GM12878 (cell line): ENCODE data around the gene KIAA1217. TPM values are rescaled to one million over a fixed set of nuclear protein-coding genes. Genes with fewer than 3 reads are reported as not detected.

Experiments used
- ATAC-seq: fragments of 200-7000 bp; cut with Tn5 transposase; 3 replicates; pipeline ENCODE4 v1.9.1; 2020; ENCODE audit warnings: mild to moderate bottlenecking, moderate library complexity
- BruUV-seq: library from RNA; stranded (reverse); fragments of 400-500 nt; replicated peaks from 2 replicates; lab custom pipeline; 2021; lab: Mats Ljungman, UMichigan
- CTCF ChIA-PET: fragments of 300-600 bp; sonication (Branson Sonifier 250); formaldehyde crosslinking; extraction: SDS; loops from one replicate; lab custom pipeline; 2021; ENCODE audit warnings: inconsistent platforms; lab: Yijun Ruan, JAX
- POLR2A ChIA-PET: fragments of 350-600 bp; formaldehyde crosslinking; extraction: SDS; loops from one replicate; lab custom pipeline; 2021; ENCODE audit warnings: inconsistent platforms; lab: Charles Lee
- RAD21 ChIA-PET: fragments of 300-600 bp; sonication (Branson Sonifier 250); formaldehyde crosslinking; loops from one replicate; lab custom pipeline; 2023; ENCODE audit warnings: antibody characterized with exemption; ENCODE audit not compliant: unreplicated experiment; lab: Charles Lee
- SMC1A ChIA-PET: fragments of 300-600 bp; sonication (Branson Sonifier 250); formaldehyde crosslinking; loops from one replicate; lab custom pipeline; 2023; ENCODE audit not compliant: unreplicated experiment, uncharacterized antibody; lab: Charles Lee
- DNase-seq: peaks from one replicate; pipeline ENCODE4 v3.0.0-alpha.2; 2011; ENCODE audit warnings: low read depth, low spot score
- FAIRE-seq: peaks from 3 replicates; lab custom pipeline; 2011; peaks lifted over from hg19 to GRCh38; lab: Jason Lieb, UNC
- H2AFZ ChIP-seq: 2 replicates; pipeline ENCODE4 v1.6.0; 2011; ENCODE audit warnings: low read depth, low read length, control low read depth; ENCODE audit not compliant: control insufficient read depth
- H3K27ac ChIP-seq: 2 replicates; pipeline ENCODE4 v1.5.1; 2011; ENCODE audit warnings: control low read depth; ENCODE audit not compliant: control insufficient read depth, insufficient read depth
- H3K27me3 ChIP-seq, 2 experiments: replicated peaks in 1 of 2; 2 replicates each; pipeline versions ENCODE4 v1.6.0 to v1.6.1; 2011; ENCODE audit warnings: low read length in 1 of 2; ENCODE audit not compliant: control insufficient read depth in 2 of 2, insufficient read depth in 2 of 2
- H3K36me3 ChIP-seq, 2 experiments: 2 replicates each; pipeline ENCODE4 v1.5.1; 2011; ENCODE audit warnings: low read length in 1 of 2; ENCODE audit not compliant: control insufficient read depth in 2 of 2, insufficient read depth in 2 of 2
- H3K4me1 ChIP-seq: 2 replicates; pipeline ENCODE4 v1.6.1; 2011; ENCODE audit warnings: mild to moderate bottlenecking, low read length, moderate library complexity, mixed read lengths; ENCODE audit not compliant: control insufficient read depth, insufficient read depth
- H3K4me2 ChIP-seq: 2 replicates; pipeline ENCODE4 v1.6.0; 2011; ENCODE audit warnings: control low read depth; ENCODE audit not compliant: control insufficient read depth, insufficient read depth
- H3K4me3 ChIP-seq: fragments of 200-600 bp; sonication (generic); 2 replicates; pipeline ENCODE4 v1.5.1; 2016
- H3K79me2 ChIP-seq: 2 replicates; pipeline ENCODE4 v1.6.0; 2011; ENCODE audit warnings: low read length; ENCODE audit not compliant: control insufficient read depth, insufficient read depth
- H3K9ac ChIP-seq: 2 replicates; pipeline ENCODE4 v1.8.0; 2011; ENCODE audit warnings: low read length, control low read depth, mixed read lengths; ENCODE audit not compliant: control insufficient read depth, insufficient read depth
- H3K9me3 ChIP-seq: replicated peaks from 3 replicates; pipeline ENCODE4 v1.5.1; 2011; ENCODE audit warnings: mild to moderate bottlenecking, low read length; ENCODE audit not compliant: control insufficient read depth, insufficient read depth
- H4K20me1 ChIP-seq: 2 replicates; pipeline ENCODE4 v1.6.0; 2011; ENCODE audit not compliant: control insufficient read depth, insufficient read depth
- ASH2L ChIP-seq: fragments of 300-600, 200-600 bp; sonication (generic); IDR thresholded peaks from 2 replicates; pipeline ENCODE4 v1.6.1; 2017; ENCODE audit warnings: low read depth, mild to moderate bottlenecking, borderline replicate concordance
- BACH1 ChIP-seq: fragments of 450-650 bp; IDR thresholded peaks from 2 replicates; pipeline ENCODE4 v1.6.1; 2017; ENCODE audit warnings: mild to moderate bottlenecking, borderline replicate concordance
- BMI1 ChIP-seq: fragments of 450-650 bp; IDR thresholded peaks from 2 replicates; pipeline ENCODE4 v1.6.1; 2016; ENCODE audit warnings: mild to moderate bottlenecking, moderate library complexity, borderline replicate concordance
- CBX3 ChIP-seq: fragments of 200-600 bp; sonication (generic); IDR thresholded peaks from 2 replicates; pipeline ENCODE4 v1.6.1; 2016; ENCODE audit warnings: low read depth, borderline replicate concordance
- CHD2 ChIP-seq: IDR thresholded peaks from 2 replicates; pipeline ENCODE4 v1.6.1; 2011; ENCODE audit warnings: low read depth, low read length, improper control_type of control experiment, borderline replicate concordance
- FOXM1 ChIP-seq: IDR thresholded peaks from 2 replicates; pipeline ENCODE4 v1.6.1; 2012; ENCODE audit warnings: low read depth, mild to moderate bottlenecking, inconsistent platforms, low read length, moderate library complexity
- GATAD2B ChIP-seq: fragments of 450-650 bp; conservative IDR thresholded peaks from 2 replicates; pipeline ENCODE4 v1.6.1; 2017; ENCODE audit warnings: low read depth, mild to moderate bottlenecking, moderate library complexity
- IKZF2 ChIP-seq, 2 experiments: fragments of 450-650 bp; IDR thresholded peaks; 2 replicates each; pipeline ENCODE4 v1.6.1; 2017; ENCODE audit warnings: mild to moderate bottlenecking in 2 of 2, moderate library complexity in 2 of 2
- KDM1A ChIP-seq: fragments of 200-600 bp; sonication (generic); IDR thresholded peaks from 2 replicates; pipeline ENCODE4 v1.6.1; 2016; ENCODE audit warnings: borderline replicate concordance
- MYB ChIP-seq: fragments of 150-350 bp; IDR thresholded peaks from 2 replicates; pipeline ENCODE4 v1.6.1; 2014; ENCODE audit warnings: mild to moderate bottlenecking, low read depth, low read length, borderline replicate concordance
- POU2F2 ChIP-seq: IDR thresholded peaks from 3 replicates; pipeline ENCODE4 v1.6.1; 2011; ENCODE audit warnings: low read depth, mild to moderate bottlenecking, low read length, borderline replicate concordance
- RB1 ChIP-seq: fragments of 450-650 bp; formaldehyde crosslinking; IDR thresholded peaks from 2 replicates; pipeline ENCODE4 v1.6.1; 2017; ENCODE audit warnings: mild to moderate bottlenecking, borderline replicate concordance
- SIX5 ChIP-seq: IDR thresholded peaks from 2 replicates; pipeline ENCODE4 v1.6.1; 2011; ENCODE audit warnings: mild to moderate bottlenecking, low read depth, low read length, moderate library complexity; ENCODE audit not compliant: severe bottlenecking
- TCF7 ChIP-seq: IDR thresholded peaks from 2 replicates; pipeline ENCODE4 v1.6.1; 2014; ENCODE audit warnings: antibody characterized with exemption, borderline replicate concordance
- YY1 ChIP-seq: IDR thresholded peaks from 2 replicates; pipeline ENCODE4 v1.6.1; 2011; ENCODE audit warnings: low read depth, mild to moderate bottlenecking, low read length
- ZZZ3 ChIP-seq: IDR thresholded peaks from 2 replicates; pipeline ENCODE4 v1.6.1; 2011; ENCODE audit warnings: low read depth; ENCODE audit not compliant: control insufficient read depth, insufficient read length
- WGBS: methylation state at CpG from one replicate; pipeline ENCODE4 v1.1.6; 2016; ENCODE audit warnings: low lambda C conversion rate; ENCODE audit not compliant: insufficient replicate concordance, insufficient coverage; ENCODE audit errors: missing lambda C conversion rate; 5-methylcytosine and 5-hydroxymethylcytosine counted together
- in situ Hi-C: fragments of 300-500 bp; cut with MboI; formaldehyde crosslinking; loops from 9 replicates; pipeline ENCODE4 v1.14.3; 2018; ENCODE audit warnings: mixed read lengths
- intact Hi-C: fragments of 100-400 bp; cut with micrococcal nuclease; formaldehyde crosslinking; loops from one replicate; pipeline ENCODE4 v1.14.2; 2022; ENCODE audit not compliant: unreplicated experiment
- polyA plus RNA-seq, 11 experiments: library from polyadenylated mRNA; depleted of rRNA in 4 of 11; unstranded in 6 of 11; stranded (reverse) in 5 of 11; fragments of >200 nt; fragmentation: Nextera tagmentation in 4 of 11; fragmentation: Illumina TruSeq in 1 of 11; extraction: Ambion mirVana in 4 of 11; extraction: Trizol in 1 of 11; gene quantifications; 1 replicate in 1 of 11; 2 replicates in 10 of 11; pipeline versions ENCODE4 v1.2.1 to v1.2.3, GENCODE V29; 2011 to 2016; ENCODE audit warnings: inconsistent platforms in 2 of 11, missing spikeins in 2 of 11, low read depth in 1 of 11
- total RNA-seq, 4 experiments: library from RNA; depleted of rRNA in 3 of 4; stranded (reverse); fragments of >200 nt in 3 of 4; fragmentation: Illumina TruSeq in 1 of 4; extraction: Trizol in 1 of 4; gene quantifications; 2 replicates each; pipeline versions ENCODE4 v1.2.1 to v1.2.3, GENCODE V29; 2013 to 2021
- TF ChIP-seq, protein P1 (sequence below): fragments of 450-650 bp; IDR thresholded peaks from 2 replicates; pipeline ENCODE4 v1.6.1; 2017; ENCODE audit warnings: mild to moderate bottlenecking, low read depth, inconsistent platforms; ENCODE audit not compliant: poor library complexity, severe bottlenecking
- TF ChIP-seq, protein P2 (sequence below): IDR thresholded peaks from 2 replicates; pipeline ENCODE4 v1.6.1; 2012; ENCODE audit warnings: low read length, inconsistent platforms
- TF ChIP-seq, protein P3 (sequence below): fragments of 450-650 bp; IDR thresholded peaks from 2 replicates; pipeline ENCODE4 v1.6.1; 2014; ENCODE audit warnings: mild to moderate bottlenecking
- TF ChIP-seq, protein P4 (sequence below): fragments of 450-650 bp; IDR thresholded peaks from 2 replicates; pipeline ENCODE4 v1.6.1; 2018; ENCODE audit warnings: mild to moderate bottlenecking, low read depth, moderate library complexity; ENCODE audit not compliant: partially characterized antibody

The KIAA1217 gene
- total and polyA plus RNA-seq, 10 of the 15 experiments (the other 5 are each of a cell fraction or from before 2014, with no cell fraction given): 0.57 to 3.8 (median 2.1) TPM

DNA sequence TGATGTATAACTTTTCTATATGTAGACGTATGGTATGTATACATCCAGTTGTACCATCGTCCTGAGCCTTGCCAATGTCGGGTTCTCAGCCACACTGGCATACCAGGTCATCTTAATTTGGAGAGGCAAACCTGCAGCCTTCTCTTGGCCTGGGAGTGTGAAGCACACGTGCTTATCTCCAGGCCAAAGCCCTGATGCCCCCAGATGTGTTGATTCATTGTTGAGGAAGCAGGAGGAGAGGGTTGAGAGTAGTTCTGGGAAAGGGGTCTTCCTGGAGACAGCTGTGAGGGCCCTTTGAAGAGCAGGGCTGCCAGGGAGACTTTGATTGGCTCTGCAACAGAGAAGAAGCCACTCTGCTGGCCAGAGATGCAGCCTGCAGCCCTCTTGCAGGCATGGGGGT, 359.1 kb downstream of the KIAA1217 start:
- Histone ChIP-seq H3K27me3 (no peaks in the 10 kb centered on the region), H3K79me2 (no peaks in the 10 kb centered on the region), H3K27ac (no peak overlapping the region), H4K20me1 (no peaks in the 10 kb centered on the region), H3K36me3 (no peaks in the 10 kb centered on the region), H3K9me3 (no peaks in the 10 kb centered on the region), H2AFZ (no peak overlapping the region), H3K4me2 (no peak overlapping the region), H3K4me1 (no peaks in the 10 kb centered on the region), H3K9ac (no peak overlapping the region), H3K4me3 (no peak overlapping the region)
- intact Hi-C loops: no loop called here
- in situ Hi-C loops: no loop called here
- RAD21 ChIA-PET: no interaction called here
- no peak for FAIRE-seq
- BruUV-seq: no TSS peak
- no peak for ATAC-seq
- SMC1A ChIA-PET: no interaction called here
- no peak for DNase-seq
- POLR2A ChIA-PET: no interaction called here
- no peak for TF ChIP-seq TCF7
- TF ChIP-seq, protein P1, sequence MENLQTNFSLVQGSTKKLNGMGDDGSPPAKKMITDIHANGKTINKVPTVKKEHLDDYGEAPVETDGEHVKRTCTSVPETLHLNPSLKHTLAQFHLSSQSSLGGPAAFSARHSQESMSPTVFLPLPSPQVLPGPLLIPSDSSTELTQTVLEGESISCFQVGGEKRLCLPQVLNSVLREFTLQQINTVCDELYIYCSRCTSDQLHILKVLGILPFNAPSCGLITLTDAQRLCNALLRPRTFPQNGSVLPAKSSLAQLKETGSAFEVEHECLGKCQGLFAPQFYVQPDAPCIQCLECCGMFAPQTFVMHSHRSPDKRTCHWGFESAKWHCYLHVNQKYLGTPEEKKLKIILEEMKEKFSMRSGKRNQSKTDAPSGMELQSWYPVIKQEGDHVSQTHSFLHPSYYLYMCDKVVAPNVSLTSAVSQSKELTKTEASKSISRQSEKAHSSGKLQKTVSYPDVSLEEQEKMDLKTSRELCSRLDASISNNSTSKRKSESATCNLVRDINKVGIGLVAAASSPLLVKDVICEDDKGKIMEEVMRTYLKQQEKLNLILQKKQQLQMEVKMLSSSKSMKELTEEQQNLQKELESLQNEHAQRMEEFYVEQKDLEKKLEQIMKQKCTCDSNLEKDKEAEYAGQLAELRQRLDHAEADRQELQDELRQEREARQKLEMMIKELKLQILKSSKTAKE: no peak
- TF ChIP-seq, protein P2, sequence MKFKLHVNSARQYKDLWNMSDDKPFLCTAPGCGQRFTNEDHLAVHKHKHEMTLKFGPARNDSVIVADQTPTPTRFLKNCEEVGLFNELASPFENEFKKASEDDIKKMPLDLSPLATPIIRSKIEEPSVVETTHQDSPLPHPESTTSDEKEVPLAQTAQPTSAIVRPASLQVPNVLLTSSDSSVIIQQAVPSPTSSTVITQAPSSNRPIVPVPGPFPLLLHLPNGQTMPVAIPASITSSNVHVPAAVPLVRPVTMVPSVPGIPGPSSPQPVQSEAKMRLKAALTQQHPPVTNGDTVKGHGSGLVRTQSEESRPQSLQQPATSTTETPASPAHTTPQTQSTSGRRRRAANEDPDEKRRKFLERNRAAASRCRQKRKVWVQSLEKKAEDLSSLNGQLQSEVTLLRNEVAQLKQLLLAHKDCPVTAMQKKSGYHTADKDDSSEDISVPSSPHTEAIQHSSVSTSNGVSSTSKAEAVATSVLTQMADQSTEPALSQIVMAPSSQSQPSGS: no peak
- TF ChIP-seq CBX3: no peak
- no peak for TF ChIP-seq CHD2
- TF ChIP-seq, protein P3, sequence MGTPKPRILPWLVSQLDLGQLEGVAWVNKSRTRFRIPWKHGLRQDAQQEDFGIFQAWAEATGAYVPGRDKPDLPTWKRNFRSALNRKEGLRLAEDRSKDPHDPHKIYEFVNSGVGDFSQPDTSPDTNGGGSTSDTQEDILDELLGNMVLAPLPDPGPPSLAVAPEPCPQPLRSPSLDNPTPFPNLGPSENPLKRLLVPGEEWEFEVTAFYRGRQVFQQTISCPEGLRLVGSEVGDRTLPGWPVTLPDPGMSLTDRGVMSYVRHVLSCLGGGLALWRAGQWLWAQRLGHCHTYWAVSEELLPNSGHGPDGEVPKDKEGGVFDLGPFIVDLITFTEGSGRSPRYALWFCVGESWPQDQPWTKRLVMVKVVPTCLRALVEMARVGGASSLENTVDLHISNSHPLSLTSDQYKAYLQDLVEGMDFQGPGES: no peak
- no peak for TF ChIP-seq POU2F2
- TF ChIP-seq ASH2L: no peak
- TF ChIP-seq, protein P4, sequence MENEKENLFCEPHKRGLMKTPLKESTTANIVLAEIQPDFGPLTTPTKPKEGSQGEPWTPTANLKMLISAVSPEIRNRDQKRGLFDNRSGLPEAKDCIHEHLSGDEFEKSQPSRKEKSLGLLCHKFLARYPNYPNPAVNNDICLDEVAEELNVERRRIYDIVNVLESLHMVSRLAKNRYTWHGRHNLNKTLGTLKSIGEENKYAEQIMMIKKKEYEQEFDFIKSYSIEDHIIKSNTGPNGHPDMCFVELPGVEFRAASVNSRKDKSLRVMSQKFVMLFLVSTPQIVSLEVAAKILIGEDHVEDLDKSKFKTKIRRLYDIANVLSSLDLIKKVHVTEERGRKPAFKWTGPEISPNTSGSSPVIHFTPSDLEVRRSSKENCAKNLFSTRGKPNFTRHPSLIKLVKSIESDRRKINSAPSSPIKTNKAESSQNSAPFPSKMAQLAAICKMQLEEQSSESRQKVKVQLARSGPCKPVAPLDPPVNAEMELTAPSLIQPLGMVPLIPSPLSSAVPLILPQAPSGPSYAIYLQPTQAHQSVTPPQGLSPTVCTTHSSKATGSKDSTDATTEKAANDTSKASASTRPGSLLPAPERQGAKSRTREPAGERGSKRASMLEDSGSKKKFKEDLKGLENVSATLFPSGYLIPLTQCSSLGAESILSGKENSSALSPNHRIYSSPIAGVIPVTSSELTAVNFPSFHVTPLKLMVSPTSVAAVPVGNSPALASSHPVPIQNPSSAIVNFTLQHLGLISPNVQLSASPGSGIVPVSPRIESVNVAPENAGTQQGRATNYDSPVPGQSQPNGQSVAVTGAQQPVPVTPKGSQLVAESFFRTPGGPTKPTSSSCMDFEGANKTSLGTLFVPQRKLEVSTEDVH: no peak
- TF ChIP-seq ZZZ3: no peak
- no peak for TF ChIP-seq GATAD2B
- no peak for TF ChIP-seq IKZF2 (IDR thresholded peaks at IDR 0.05)
- no peak for TF ChIP-seq KDM1A
- TF ChIP-seq FOXM1: no peak
- TF ChIP-seq BMI1: no peak
- no peak for TF ChIP-seq BACH1
- no peak for TF ChIP-seq RB1
- TF ChIP-seq SIX5: no peak
- no peak for TF ChIP-seq MYB
- TF ChIP-seq YY1: no peak
- WGBS: 3% methylated on average over 4 of the region's 4 CpGs
- CTCF ChIA-PET: no interaction called here
